H1 (cell line): ENCODE data around the gene AOPEP. TPM values are rescaled to one million over a fixed set of nuclear protein-coding genes. Genes with fewer than 3 reads are reported as not detected.

Experiments used
- CTCF ChIA-PET: fragments of 300-600 bp; sonication (Branson Sonifier 250); formaldehyde crosslinking; loops from one replicate; lab custom pipeline; 2021; ENCODE audit not compliant: partially characterized antibody; lab: Charles Lee
- POLR2A ChIA-PET: fragments of 300-600 bp; sonication (Branson Sonifier 250); formaldehyde crosslinking; loops from one replicate; lab custom pipeline; 2021; ENCODE audit warnings: inconsistent platforms; ENCODE audit not compliant: partially characterized antibody; lab: Charles Lee
- DNase-seq, 2 experiments: peaks; one replicate each; pipeline versions ENCODE4 v3.0.0 to v3.0.0-alpha.2; 2010 to 2022; ENCODE audit warnings: low spot score in 2 of 2, low read depth in 1 of 2, mixed read lengths in 1 of 2
- FAIRE-seq: peaks from 2 replicates; lab custom pipeline; 2011; peaks lifted over from hg19 to GRCh38; lab: Jason Lieb, UNC
- H2AFZ ChIP-seq: 2 replicates; pipeline ENCODE4 v1.8.1; 2012; ENCODE audit warnings: low read length, inconsistent platforms
- H2AK5ac ChIP-seq: 2 replicates; pipeline ENCODE4 v1.6.1; 2013; ENCODE audit warnings: low read depth, low read length
- H2BK120ac ChIP-seq: replicated peaks from 2 replicates; pipeline ENCODE3; 2013; ENCODE audit warnings: low read depth, low read length, inconsistent platforms
- H2BK12ac ChIP-seq: 2 replicates; pipeline ENCODE4 v1.6.1; 2013; ENCODE audit warnings: low read depth, low read length
- H2BK15ac ChIP-seq: 2 replicates; pipeline ENCODE4 v1.6.1; 2013; ENCODE audit warnings: low read length
- H2BK20ac ChIP-seq: 2 replicates; pipeline ENCODE4 v1.6.1; 2013; ENCODE audit warnings: low read length
- H2BK5ac ChIP-seq: 2 replicates; pipeline ENCODE4 v1.6.1; 2013; ENCODE audit warnings: low read depth, low read length
- H3K14ac ChIP-seq: 2 replicates; pipeline ENCODE4 v1.6.1; 2013; ENCODE audit warnings: inconsistent platforms; ENCODE audit not compliant: insufficient read length
- H3K18ac ChIP-seq: 2 replicates; pipeline ENCODE4 v1.6.1; 2013; ENCODE audit warnings: low read length; ENCODE audit errors: extremely low read depth
- H3K23ac ChIP-seq: 2 replicates; pipeline ENCODE4 v1.6.1; 2013; ENCODE audit warnings: inconsistent platforms; ENCODE audit not compliant: insufficient read length
- H3K23me2 ChIP-seq: 2 replicates; pipeline ENCODE4 v1.6.1; 2013; ENCODE audit warnings: low read depth, low read length
- H3K27ac ChIP-seq: 2 replicates; pipeline ENCODE4 v1.6.1; 2011; ENCODE audit warnings: low read depth, low read length, inconsistent platforms
- H3K27me3 ChIP-seq, 4 experiments: replicated peaks in 1 of 4; 1 replicate in 1 of 4; 2 replicates in 3 of 4; pipeline versions ENCODE4 v1.6.1 to v1.8.1; 2011 to 2013; ENCODE audit warnings: low read length in 3 of 4, mild to moderate bottlenecking in 3 of 4, inconsistent platforms in 2 of 4, mixed read lengths in 2 of 4, moderate library complexity in 1 of 4; ENCODE audit not compliant: control insufficient read depth in 3 of 4, insufficient read depth in 3 of 4; ENCODE audit errors: extremely low read depth in 1 of 4
- H3K36me3 ChIP-seq, 4 experiments: 2 replicates each; pipeline versions ENCODE4 v1.6.1 to v1.8.1; 2011 to 2013; ENCODE audit warnings: mild to moderate bottlenecking in 4 of 4, low read length in 3 of 4, moderate library complexity in 2 of 4, control low read depth in 1 of 4, inconsistent platforms in 1 of 4; ENCODE audit not compliant: insufficient read depth in 4 of 4, control insufficient read depth in 2 of 4
- H3K4ac ChIP-seq: replicated peaks from 2 replicates; pipeline ENCODE3; 2013; ENCODE audit warnings: low read length, low read depth, mixed read lengths, inconsistent platforms; ENCODE audit not compliant: insufficient read length
- H3K4me1 ChIP-seq, 4 experiments: replicated peaks in 1 of 4; 1 replicate in 1 of 4; 2 replicates in 3 of 4; pipeline versions ENCODE4 v1.6.1 to v1.8.1; 2011 to 2013; ENCODE audit warnings: low read length in 3 of 4, inconsistent platforms in 2 of 4, mixed read lengths in 1 of 4; ENCODE audit not compliant: insufficient read depth in 4 of 4, control insufficient read depth in 3 of 4
- H3K4me2 ChIP-seq, 2 experiments: 2 replicates each; pipeline versions ENCODE4 v1.6.1 to v1.8.1; 2011 to 2013; ENCODE audit warnings: low read depth in 2 of 2, low read length in 2 of 2, control low read depth in 1 of 2, inconsistent platforms in 1 of 2, mild to moderate bottlenecking in 1 of 2; ENCODE audit not compliant: insufficient read depth in 1 of 2
- H3K4me3 ChIP-seq, 4 experiments: fragments of 200-600, 300-600 bp in 1 of 4; sonication (generic), shearing (Covaris generic), sonication (Bioruptor Twin) in 1 of 4; 2 replicates each; pipeline versions ENCODE4 v1.5.1 to v1.8.1; 2011 to 2016; ENCODE audit warnings: low read length in 4 of 4, low read depth in 3 of 4, control low read depth in 2 of 4, inconsistent platforms in 2 of 4, mild to moderate bottlenecking in 2 of 4, mixed read lengths in 1 of 4, moderate library complexity in 1 of 4; ENCODE audit not compliant: insufficient read depth in 2 of 4; ENCODE audit errors: extremely low read depth in 1 of 4
- H3K56ac ChIP-seq: replicated peaks from 2 replicates; pipeline ENCODE3; 2013; ENCODE audit warnings: low read depth, mild to moderate bottlenecking, mixed read lengths, low read length, inconsistent platforms; ENCODE audit not compliant: insufficient read length
- H3K79me1 ChIP-seq: 2 replicates; pipeline ENCODE4 v1.6.1; 2013; ENCODE audit warnings: low read depth, low read length, control low read depth
- H3K79me2 ChIP-seq, 2 experiments: 2 replicates each; pipeline versions ENCODE4 v1.6.1 to v1.8.1; 2012 to 2013; ENCODE audit warnings: low read length in 2 of 2, mild to moderate bottlenecking in 2 of 2, inconsistent platforms in 1 of 2; ENCODE audit not compliant: insufficient read depth in 2 of 2, control insufficient read depth in 1 of 2
- H3K9ac ChIP-seq, 4 experiments: replicated peaks in 1 of 4; 1 replicate in 1 of 4; 2 replicates in 3 of 4; pipeline versions ENCODE4 v1.6.1 to v1.8.1; 2011 to 2013; ENCODE audit warnings: low read depth in 3 of 4, low read length in 3 of 4, control low read depth in 2 of 4, mild to moderate bottlenecking in 2 of 4, moderate library complexity in 2 of 4, inconsistent platforms in 1 of 4; ENCODE audit errors: extremely low read depth in 1 of 4
- H3K9me3 ChIP-seq, 2 experiments: 2 replicates each; pipeline versions ENCODE4 v1.6.1 to v1.8.1; 2012 to 2013; ENCODE audit warnings: mild to moderate bottlenecking in 2 of 2, moderate library complexity in 2 of 2, control low read depth in 1 of 2, inconsistent platforms in 1 of 2, low read depth in 1 of 2, low read length in 1 of 2, mixed read lengths in 1 of 2; ENCODE audit not compliant: insufficient read depth in 2 of 2
- H4K20me1 ChIP-seq, 2 experiments: replicated peaks in 1 of 2; 2 replicates each; pipeline versions ENCODE3 to v1.8.1; 2011 to 2013; ENCODE audit warnings: inconsistent platforms in 2 of 2, low read length in 2 of 2, mild to moderate bottlenecking in 1 of 2; ENCODE audit not compliant: insufficient read depth in 2 of 2, control insufficient read depth in 1 of 2
- H4K5ac ChIP-seq: 2 replicates; pipeline ENCODE4 v1.6.1; 2013; ENCODE audit warnings: low read length, low read depth, mixed read lengths, inconsistent platforms; ENCODE audit not compliant: insufficient read length
- H4K8ac ChIP-seq: 2 replicates; pipeline ENCODE4 v1.8.0; 2013; ENCODE audit warnings: mild to moderate bottlenecking, moderate library complexity, low read length, inconsistent platforms; ENCODE audit not compliant: insufficient read depth; ENCODE audit errors: extremely low read depth
- H4K91ac ChIP-seq: replicated peaks from 2 replicates; pipeline ENCODE3; 2013; ENCODE audit warnings: low read length, mixed read lengths, inconsistent platforms; ENCODE audit not compliant: insufficient read length
- CBX8 ChIP-seq: fragments of 300-800, 300-1000 bp; sonication (generic); IDR thresholded peaks from 2 replicates; pipeline ENCODE4 v1.7.1; 2016; ENCODE audit warnings: low read depth, low read length, borderline replicate concordance
- GABPA ChIP-seq: IDR thresholded peaks from 2 replicates; pipeline ENCODE4 v1.6.1; 2011; ENCODE audit warnings: mild to moderate bottlenecking, low read length, moderate library complexity, borderline replicate concordance; ENCODE audit not compliant: insufficient read depth
- JUN ChIP-seq: IDR thresholded peaks from 2 replicates; pipeline ENCODE4 v1.6.1; 2011; ENCODE audit warnings: low read depth, mild to moderate bottlenecking, improper control_type of control experiment, low read length
- MAFK ChIP-seq: IDR thresholded peaks from 2 replicates; pipeline ENCODE4 v1.6.1; 2012; ENCODE audit warnings: low read depth, mild to moderate bottlenecking, improper control_type of control experiment, low read length
- POLR2A ChIP-seq, 2 experiments: IDR thresholded peaks; 1 replicate in 1 of 2; 2 replicates in 1 of 2; pipeline ENCODE4 v1.6.1; 2011; ENCODE audit warnings: low read depth in 2 of 2, low read length in 2 of 2, mild to moderate bottlenecking in 2 of 2; ENCODE audit errors: control extremely low read depth in 1 of 2
- POU5F1 ChIP-seq: IDR thresholded peaks from 2 replicates; pipeline ENCODE4 v1.6.1; 2011; ENCODE audit warnings: low read depth, mild to moderate bottlenecking, low read length, moderate library complexity
- RAD21 ChIP-seq, 2 experiments: IDR thresholded peaks in 1 of 2; conservative IDR thresholded peaks in 1 of 2; 2 replicates each; pipeline ENCODE4 v1.6.1; 2011; ENCODE audit warnings: low read depth in 2 of 2, low read length in 2 of 2, improper control_type of control experiment in 1 of 2, inconsistent platforms in 1 of 2, mild to moderate bottlenecking in 1 of 2, moderate library complexity in 1 of 2
- SRF ChIP-seq: IDR thresholded peaks from 2 replicates; pipeline ENCODE4 v1.6.1; 2011; ENCODE audit warnings: mild to moderate bottlenecking, low read depth, low read length, moderate library complexity
- TAF1 ChIP-seq: IDR thresholded peaks from 2 replicates; pipeline ENCODE4 v1.6.1; 2011; ENCODE audit warnings: mild to moderate bottlenecking, low read depth, low read length
- YY1 ChIP-seq: IDR thresholded peaks from 2 replicates; pipeline ENCODE4 v1.6.1; 2011; ENCODE audit warnings: low read depth, mild to moderate bottlenecking, low read length
- WGBS, 2 experiments: shearing (Covaris generic) in 1 of 2; methylation state at CpG; one replicate each; pipeline versions ENCODE4 v1.1.6 to v1.1.7; 2013 to 2015; ENCODE audit warnings: low lambda C conversion rate in 2 of 2, mixed read lengths in 2 of 2, inconsistent platforms in 1 of 2, low coverage in 1 of 2, missing lambda C conversion rate in 1 of 2; ENCODE audit not compliant: insufficient replicate concordance in 2 of 2, insufficient coverage in 1 of 2, insufficient read length in 1 of 2; ENCODE audit errors: extremely low coverage in 1 of 2, missing lambda C conversion rate in 1 of 2; 5-methylcytosine and 5-hydroxymethylcytosine counted together
- polyA plus RNA-seq, 7 experiments: library from polyadenylated mRNA; depleted of rRNA in 3 of 7; stranded (reverse) in 5 of 7; unstranded in 2 of 7; fragments of >200 nt in 5 of 7; fragments of 200-250 nt in 2 of 7; gene quantifications; 1 replicate in 5 of 7; 2 replicates in 1 of 7; 4 replicates in 1 of 7; pipeline versions ENCODE4 v1.2.1 to v1.2.3, GENCODE V29; 2011 to 2013; ENCODE audit warnings: missing spikeins in 2 of 7, mixed read lengths in 2 of 7
- total RNA-seq: library from RNA; stranded (reverse); fragmentation: NEBNext Ultra II Directional; extraction: Animal tissue kit (Norgen Biotek cat#: 25700); gene quantifications from 2 replicates; pipeline ENCODE4 v1.2.1, GENCODE V29; 2021
- TF ChIP-seq, protein P1 (sequence below): IDR thresholded peaks from 2 replicates; pipeline ENCODE4 v1.6.1; 2011; ENCODE audit warnings: low read length, improper control_type of control experiment
- TF ChIP-seq, protein P2 (sequence below): IDR thresholded peaks from 2 replicates; pipeline ENCODE4 v1.6.1; 2012; ENCODE audit warnings: inconsistent platforms

The AOPEP gene
- total and polyA plus RNA-seq, 2 of the 8 experiments (the other 6 are each of a cell fraction or from before 2014, with no cell fraction given): 6.1 to 14.3 TPM

DNA sequence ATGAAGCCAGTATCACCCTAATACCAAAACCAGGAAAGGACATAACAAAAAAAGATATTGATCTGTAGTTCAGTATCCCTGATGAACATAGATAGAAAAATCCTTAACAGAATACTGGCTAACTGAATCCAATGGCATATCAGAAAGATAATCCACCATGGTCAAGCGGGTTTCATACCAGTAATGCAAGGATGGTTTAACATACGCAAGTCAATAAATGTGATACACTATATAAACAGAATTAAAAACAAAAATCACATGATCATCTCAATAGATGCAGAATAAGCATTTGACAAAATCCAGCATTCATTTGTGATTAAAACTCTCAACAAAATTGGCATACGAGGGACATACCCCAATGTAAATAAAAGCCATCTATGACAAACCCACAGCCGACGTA lies 110.9 kb downstream of the AOPEP start:
- Histone ChIP-seq H3K27ac (no peak overlapping the region), H2BK15ac (no peak overlapping the region), H3K36me3 (no peaks in the 10 kb centered on the region), H2BK5ac (no peak overlapping the region), H3K56ac (no peak overlapping the region), H3K79me2 (no peaks in the 10 kb centered on the region), H2BK120ac (no peak overlapping the region), H3K18ac (no peak overlapping the region), H2BK20ac (no peak overlapping the region), H3K4me1 (no peaks in the 10 kb centered on the region), H2BK12ac (no peak overlapping the region), H3K23me2 (no peaks in the 10 kb centered on the region), H3K23ac (no peak overlapping the region), H3K79me1 (no peaks in the 10 kb centered on the region; the same call in 1 of the 2 replicates), H2AFZ (no peak overlapping the region), H3K4me2 (no peak overlapping the region), H3K4ac (no peak overlapping the region), H3K9ac (no peak overlapping the region), H3K9me3 (peaks cover 4% of the 10 kb centered on the region in 2 experiments; a peak in 1 of 4 replicates), H4K5ac (no peak overlapping the region), H4K8ac (no peak overlapping the region), H3K4me3 (no peak overlapping the region), H2AK5ac (no peak overlapping the region), H4K91ac (no peak overlapping the region), H4K20me1 (no peaks in the 10 kb centered on the region), H3K27me3 (no peaks in the 10 kb centered on the region), H3K14ac (no peak overlapping the region)
- FAIRE-seq (no peak), DNase-seq (no peak)
- POLR2A ChIA-PET: no interaction called here
- TF ChIP-seq, protein P1, sequence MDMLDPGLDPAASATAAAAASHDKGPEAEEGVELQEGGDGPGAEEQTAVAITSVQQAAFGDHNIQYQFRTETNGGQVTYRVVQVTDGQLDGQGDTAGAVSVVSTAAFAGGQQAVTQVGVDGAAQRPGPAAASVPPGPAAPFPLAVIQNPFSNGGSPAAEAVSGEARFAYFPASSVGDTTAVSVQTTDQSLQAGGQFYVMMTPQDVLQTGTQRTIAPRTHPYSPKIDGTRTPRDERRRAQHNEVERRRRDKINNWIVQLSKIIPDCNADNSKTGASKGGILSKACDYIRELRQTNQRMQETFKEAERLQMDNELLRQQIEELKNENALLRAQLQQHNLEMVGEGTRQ: no peak
- no peak for TF ChIP-seq POLR2A (IDR thresholded peaks at IDR 0.05; ENCODE audit: control extremely low read depth in 1 of 2, low read depth in 2 of 2, low read length in 2 of 2)
- no peak for TF ChIP-seq JUN
- TF ChIP-seq, protein P2, sequence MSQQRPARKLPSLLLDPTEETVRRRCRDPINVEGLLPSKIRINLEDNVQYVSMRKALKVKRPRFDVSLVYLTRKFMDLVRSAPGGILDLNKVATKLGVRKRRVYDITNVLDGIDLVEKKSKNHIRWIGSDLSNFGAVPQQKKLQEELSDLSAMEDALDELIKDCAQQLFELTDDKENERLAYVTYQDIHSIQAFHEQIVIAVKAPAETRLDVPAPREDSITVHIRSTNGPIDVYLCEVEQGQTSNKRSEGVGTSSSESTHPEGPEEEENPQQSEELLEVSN: no peak
- TF ChIP-seq RAD21 (IDR thresholded peaks at IDR 0.05 in 1 of 2, conservative IDR thresholded peaks at IDR 0.05 in 1 of 2; ENCODE audit: low read depth in 2 of 2, low read length in 2 of 2): no peak
- TF ChIP-seq GABPA: no peak
- TF ChIP-seq TAF1: no peak
- TF ChIP-seq SRF: no peak
- TF ChIP-seq YY1: no peak
- TF ChIP-seq POU5F1: no peak
- TF ChIP-seq MAFK: no peak
- TF ChIP-seq CBX8: no peak
- CTCF ChIA-PET: no interaction called here
- WGBS, 2 experiments: 74% methylated on average over 5 of the region's 5 CpGs; no CpG with 5 or more reads in 1 of the 2 experiments
